Measurements from ENCODE around the gene MYOG.

GRCh38 chr1:203056516-203056915 lies 29.3 kb downstream of the MYOG start:
- no peak for TF ChIP-seq CTCF (IDR thresholded peaks at IDR 0.05)
- no peak for TF ChIP-seq EP300 (IDR thresholded peaks at IDR 0.05)
